Testis (tissue), 2 donors: Measurements from ENCODE around the gene KLF7.

Source experiments
- POLR2A ChIP-seq: fragments of 450-650 bp; IDR thresholded peaks from one replicate; pipeline ENCODE4 v1.6.1; 2017; ENCODE audit warnings: antibody characterized with exemption, mild to moderate bottlenecking, moderate library complexity
- TF ChIP-seq, protein P1 (sequence below), 3 experiments: fragments of 450-650 bp in 2 of 3; fragments of 200-600 bp in 1 of 3; sonication (generic) in 1 of 3; IDR thresholded peaks; one replicate each; pipeline ENCODE4 v1.5.1; 2016 to 2019; ENCODE audit warnings: antibody characterized with exemption in 3 of 3, mild to moderate bottlenecking in 2 of 3, moderate library complexity in 1 of 3

DNA sequence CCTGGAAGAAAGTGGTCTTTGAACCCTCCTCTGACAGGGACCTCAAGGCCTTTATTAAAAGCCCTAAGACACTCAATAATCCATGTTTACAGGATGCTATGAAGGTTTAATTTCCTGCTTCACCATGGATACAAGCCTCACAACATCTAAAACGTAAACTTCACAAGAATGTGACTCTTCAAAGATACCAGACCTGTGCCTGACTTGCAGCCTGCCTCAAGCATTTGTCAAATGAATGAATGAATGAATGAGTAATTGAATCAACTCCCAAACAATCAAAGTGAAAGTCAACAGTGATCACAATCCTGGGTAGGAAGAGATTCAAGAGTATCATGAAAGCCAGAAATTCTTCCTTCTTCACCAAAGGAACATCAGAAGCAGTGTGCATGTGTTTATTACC, 30.4 kb downstream of the KLF7 start:
- TF ChIP-seq, protein P1, sequence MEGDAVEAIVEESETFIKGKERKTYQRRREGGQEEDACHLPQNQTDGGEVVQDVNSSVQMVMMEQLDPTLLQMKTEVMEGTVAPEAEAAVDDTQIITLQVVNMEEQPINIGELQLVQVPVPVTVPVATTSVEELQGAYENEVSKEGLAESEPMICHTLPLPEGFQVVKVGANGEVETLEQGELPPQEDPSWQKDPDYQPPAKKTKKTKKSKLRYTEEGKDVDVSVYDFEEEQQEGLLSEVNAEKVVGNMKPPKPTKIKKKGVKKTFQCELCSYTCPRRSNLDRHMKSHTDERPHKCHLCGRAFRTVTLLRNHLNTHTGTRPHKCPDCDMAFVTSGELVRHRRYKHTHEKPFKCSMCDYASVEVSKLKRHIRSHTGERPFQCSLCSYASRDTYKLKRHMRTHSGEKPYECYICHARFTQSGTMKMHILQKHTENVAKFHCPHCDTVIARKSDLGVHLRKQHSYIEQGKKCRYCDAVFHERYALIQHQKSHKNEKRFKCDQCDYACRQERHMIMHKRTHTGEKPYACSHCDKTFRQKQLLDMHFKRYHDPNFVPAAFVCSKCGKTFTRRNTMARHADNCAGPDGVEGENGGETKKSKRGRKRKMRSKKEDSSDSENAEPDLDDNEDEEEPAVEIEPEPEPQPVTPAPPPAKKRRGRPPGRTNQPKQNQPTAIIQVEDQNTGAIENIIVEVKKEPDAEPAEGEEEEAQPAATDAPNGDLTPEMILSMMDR (IDR thresholded peaks at IDR 0.05), result no peak
- TF ChIP-seq POLR2A, result no peak
